T-helper 2 cell (primary cell): ENCODE results near the gene PPP1R1A.
A peak's percentile ranks its signal among the peaks of the same experiment; 100 is the strongest.

Experiments used
- DNase-seq, 5 experiments: peaks; one replicate each; pipeline versions ENCODE4 v3.0.0 to v3.0.0-alpha.2; 2012 to 2022

The PPP1R1A gene

GRCh38 chr12:54603173-54603814, 14.8 kb upstream of the PPP1R1A start:
- peak in 4 of 5 experiments; percentile 23 to 71 (median 39) for DNase-seq

DNA sequence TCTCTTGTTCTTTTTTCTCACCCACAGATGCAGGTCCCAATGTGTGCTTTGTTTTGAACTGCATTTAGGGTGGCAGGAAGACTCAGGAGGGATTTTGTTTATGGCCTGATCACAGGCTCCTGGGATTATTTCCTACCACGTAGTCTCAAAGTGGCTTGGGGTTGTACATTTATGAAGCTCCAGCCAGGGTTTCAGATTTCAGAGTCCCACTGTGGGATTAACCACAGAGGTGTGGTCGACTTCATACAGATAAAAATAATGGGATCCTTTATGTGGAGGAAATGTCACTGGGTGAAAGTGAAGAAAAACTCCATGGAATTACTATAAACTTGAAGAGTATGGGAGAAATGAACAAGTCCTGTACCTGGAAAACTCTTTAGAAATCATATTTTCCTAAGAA, 14.2 kb upstream of the PPP1R1A start:
- no peak for DNase-seq

DNA sequence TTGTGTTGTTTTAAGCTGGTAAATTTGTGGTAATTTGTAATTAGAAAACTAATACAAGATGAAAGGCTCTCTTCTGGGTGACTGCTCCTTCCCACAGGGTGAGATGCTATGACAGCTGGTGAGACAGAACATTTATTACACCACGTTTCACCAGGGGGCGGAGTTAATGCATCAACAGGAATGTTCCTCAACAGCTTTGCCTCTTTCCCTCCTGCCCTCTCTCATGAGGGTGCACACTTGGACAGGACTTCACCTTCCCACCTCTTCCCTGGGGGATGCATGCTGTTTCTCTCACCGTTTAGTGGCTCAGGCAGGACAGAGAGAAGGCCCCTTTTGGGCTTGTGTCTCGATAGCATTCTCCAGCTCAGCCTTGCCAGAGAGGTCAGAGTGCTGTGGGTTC, 13.4 kb upstream of the PPP1R1A start:
- no peak for DNase-seq

DNA sequence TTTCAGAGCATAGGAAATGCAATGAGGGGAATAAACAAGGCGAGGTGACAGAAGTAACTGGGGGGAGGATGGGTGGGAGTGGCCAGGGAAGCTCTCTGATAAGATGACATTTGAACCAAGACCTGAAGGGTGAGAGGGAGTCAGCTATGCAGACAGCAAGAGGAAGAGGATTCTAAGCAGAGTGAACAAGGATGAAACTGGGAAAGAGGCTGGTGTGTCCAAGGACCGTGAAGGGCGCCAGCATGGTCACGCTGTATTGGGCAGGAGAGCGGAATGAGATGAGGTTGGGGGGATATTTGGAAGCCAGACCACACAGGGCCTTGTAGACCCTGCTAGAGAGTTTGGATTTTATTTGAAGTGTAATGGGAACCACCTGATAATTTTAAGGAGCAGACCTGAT, 10.5 kb upstream of the PPP1R1A start:
- no peak for DNase-seq

GRCh38 chr12:54596526-54596946, 8.1 kb upstream of the PPP1R1A start:
- peak in 3 of 5 experiments; percentile 19 to 37 (median 24) for DNase-seq

GRCh38 chr12:54595471-54595870, 7.0 kb upstream of the PPP1R1A start:
- no peak for DNase-seq

DNA sequence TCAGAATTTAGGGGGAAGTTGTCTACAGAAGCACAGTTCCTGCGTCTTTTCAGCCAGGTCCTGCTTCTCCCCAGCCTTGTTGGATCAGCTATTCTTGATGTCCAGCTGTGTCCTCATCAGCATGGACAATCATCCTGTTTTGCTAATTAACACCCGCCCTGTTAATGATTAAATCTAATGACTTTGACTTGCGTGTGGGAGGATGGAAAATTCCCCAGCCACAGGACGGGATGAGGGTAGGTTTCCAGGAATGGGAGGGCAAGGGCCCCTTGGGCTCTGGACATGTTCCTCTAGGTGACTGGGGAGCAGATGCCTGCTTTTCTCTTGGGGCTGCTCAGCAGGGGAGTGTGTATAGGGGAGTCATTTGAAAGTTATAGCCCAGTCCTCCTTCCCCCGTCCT, 5.3 kb upstream of the PPP1R1A start:
- DNase-seq, result no peak

DNA sequence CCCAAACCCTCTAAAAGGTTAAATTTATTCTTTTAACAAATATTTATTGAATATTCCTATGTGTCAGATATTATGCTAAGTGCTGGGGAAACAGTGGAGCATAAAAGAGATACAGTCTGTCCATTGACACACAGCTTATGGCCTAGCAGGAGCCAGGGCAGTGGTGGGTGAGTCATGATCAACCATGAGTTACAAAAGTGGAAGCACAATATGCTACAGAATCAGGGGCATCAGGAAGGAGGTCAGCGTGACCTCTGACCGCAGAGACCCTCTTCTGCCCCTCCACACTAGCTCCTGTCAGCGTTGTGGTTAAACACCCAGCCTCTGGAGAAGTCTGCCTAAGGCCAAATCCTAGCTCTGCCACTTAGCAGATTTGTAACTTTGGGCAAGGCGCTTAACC, 4.7 kb upstream of the PPP1R1A start:
- no peak for DNase-seq

GRCh38 chr12:54592316-54592715, 3.9 kb upstream of the PPP1R1A start:
- DNase-seq, result no peak

GRCh38 chr12:54590978-54591591, 2.6 kb upstream of the PPP1R1A start:
- no peak for DNase-seq

DNA sequence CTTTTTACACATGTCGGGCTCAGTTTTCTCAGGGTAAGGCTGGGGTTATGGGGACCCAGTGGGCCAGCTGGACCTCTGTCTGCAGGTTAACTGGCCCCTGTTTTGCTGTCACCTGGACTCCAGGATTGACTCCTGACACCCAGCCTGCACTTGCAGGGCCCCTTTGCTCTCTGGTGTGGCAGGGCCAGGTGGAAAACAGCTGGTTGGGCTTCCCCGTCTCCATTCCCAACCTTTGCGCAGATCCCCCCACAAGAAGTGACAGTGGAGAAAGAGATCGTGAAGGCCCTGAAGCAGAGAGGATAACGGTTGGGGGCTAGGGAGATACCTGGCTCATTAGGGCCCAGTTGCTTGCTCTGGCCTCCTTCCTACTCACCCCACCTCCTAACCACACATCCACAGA, 1.5 kb upstream of the PPP1R1A start:
- DNase-seq, result no peak

GRCh38 chr12:54588890-54589267, 420 bp upstream of the PPP1R1A start:
- no peak for DNase-seq

DNA sequence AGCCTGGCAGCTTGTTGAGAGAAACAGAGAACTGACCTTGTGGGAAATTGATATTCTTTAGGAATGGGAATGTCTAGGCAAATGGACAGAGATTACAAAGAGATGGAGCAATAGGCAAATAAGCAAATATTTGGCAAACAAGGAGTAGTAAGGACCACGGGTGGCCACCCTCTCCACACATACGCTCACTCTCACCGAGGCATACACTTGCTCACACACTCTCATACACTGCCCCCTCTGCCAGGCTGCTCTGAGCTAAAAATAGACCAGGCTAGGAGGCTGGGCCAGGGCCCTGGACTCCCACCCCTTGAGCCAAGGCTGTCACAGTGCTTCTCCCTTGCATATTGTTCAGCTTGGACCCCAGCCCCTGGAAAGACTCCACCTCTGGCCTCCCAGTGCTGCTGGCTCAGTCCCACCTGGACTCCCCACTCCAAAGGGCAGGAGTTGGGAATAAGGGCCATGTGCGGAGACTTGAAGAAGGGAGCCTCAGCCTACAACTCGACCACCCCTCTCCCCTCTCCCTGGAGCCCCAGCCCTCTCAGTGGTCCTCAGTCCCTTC, 1.1 kb downstream of the PPP1R1A start:
- DNase-seq, result no peak

DNA sequence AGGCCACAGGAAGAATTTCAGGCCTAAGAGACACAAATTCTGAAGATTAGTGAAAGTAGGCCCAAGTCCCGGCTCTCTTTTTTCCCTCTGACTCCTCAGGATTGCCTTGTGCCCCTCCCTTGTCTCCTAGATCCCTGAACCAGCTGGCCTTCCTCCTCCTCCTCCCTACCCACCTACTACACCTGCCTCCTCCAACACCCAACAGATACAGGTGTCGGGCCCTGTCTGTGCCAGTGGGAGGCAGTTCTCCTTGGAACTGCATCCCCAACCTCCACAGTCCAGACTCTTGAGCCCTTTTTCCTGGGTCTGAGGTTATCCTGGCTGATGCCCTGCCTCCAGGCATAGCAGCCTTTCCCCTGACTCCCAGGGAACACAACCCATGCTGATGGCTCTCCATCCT, 1.8 kb downstream of the PPP1R1A start:
- no peak for DNase-seq

GRCh38 chr12:54585243-54585642, 3.2 kb downstream of the PPP1R1A start:
- DNase-seq, result no peak

DNA sequence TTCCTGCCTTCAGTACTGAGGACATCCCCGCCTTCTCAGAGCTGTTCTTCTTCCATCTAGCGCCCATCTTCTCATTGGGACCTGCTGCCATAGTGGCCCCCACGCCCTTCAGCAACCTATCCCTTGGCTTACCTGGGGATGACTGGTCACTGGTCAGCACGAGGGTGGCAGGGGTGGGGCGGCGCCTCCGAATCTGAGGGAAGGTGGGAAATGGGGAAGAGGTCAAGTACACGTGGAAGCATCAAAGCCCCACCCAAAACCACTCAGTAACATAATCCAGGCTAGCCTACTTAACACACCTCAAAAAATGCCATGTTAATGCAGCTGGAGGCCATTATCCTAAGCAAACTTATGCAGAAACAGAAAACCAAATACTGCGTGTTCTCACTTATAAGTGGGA, 4.3 kb downstream of the PPP1R1A start:
- DNase-seq, result no peak

GRCh38 chr12:54583726-54584125, 4.7 kb downstream of the PPP1R1A start:
- DNase-seq, result no peak

- no peak for DNase-seq
These were observed 7.0 kb downstream of the PPP1R1A start for GRCh38 chr12:54581412-54581811.

DNA sequence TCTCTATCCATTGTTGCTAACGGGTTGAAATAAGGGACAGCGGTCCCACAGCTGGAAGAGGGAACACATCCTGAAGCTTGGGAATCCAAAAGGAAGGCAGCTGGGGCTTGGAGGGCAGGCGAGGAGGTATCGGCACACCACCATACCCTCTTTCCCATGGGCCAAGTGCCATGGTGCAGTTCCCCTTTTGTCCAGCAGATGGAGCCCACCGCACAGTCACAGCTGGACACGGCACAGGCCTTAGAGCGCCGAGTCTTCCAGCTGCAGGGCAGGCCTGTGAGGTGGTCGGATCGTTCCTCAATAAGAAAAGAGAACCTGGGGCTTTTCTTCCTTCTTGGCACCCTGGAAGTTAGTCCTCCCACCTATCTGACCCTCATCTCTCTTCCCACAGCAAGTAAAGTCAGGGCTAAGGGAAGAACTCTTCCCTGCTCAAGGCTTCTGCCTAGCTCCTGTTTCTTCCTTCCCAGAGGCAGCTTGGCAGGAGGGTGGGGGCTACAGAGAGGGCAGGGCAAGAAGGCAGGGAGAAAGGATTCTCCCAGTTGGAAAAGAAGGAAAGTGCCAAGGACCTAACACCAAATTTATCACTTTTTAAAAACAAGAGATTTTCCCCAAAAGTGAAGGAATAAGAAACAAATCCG, 8.6 kb downstream of the PPP1R1A start:
- DNase-seq, result peak; percentile 28 to 78 (median 64)

DNA sequence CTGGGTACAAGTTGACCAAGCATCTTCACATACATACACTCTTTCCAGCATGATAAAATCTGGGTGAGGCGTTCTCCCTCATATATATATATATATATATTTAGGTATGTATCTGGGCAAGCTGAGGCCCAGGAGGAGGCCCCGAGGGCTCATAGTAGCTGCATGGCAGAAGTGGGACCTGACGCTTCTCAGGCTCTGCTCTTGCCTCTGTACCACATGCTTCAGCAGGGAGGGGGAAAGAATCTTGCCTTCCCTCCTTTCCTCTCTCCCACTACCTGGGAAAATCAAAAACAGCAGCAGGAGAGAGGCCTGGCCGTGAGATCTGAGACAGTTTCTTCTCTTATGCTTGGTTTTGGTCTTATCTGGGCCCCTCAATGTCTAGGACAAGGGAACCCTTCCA, 9.2 kb downstream of the PPP1R1A start:
- DNase-seq, result no peak

GRCh38 chr12:54578778-54579177, 9.7 kb downstream of the PPP1R1A start:
- DNase-seq, result no peak

DNA sequence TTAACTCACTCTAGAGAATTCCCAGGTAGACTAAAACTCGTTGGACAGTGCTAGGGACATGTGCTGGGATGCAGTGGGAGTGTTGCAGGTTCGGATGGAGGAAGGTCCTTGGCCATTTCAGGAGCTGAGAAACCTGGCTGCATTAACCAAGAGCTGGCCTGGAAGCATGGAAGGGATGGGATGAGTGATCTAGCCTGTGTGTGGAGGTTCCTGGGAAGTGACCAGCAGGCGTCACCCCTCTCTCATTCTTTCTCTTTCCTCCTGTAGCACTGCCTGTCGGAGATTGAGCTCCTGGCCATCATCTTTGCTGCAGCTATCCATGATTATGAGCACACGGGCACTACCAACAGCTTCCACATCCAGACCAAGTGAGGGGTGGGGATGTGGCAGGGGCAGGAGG, 15.6 kb downstream of the PPP1R1A start:
- DNase-seq, result no peak

- no peak for DNase-seq
These were observed 17.0 kb downstream of the PPP1R1A start for GRCh38 chr12:54571193-54572188.
